ENCODE data around the gene MUC15.

Gene MUC15

DNA sequence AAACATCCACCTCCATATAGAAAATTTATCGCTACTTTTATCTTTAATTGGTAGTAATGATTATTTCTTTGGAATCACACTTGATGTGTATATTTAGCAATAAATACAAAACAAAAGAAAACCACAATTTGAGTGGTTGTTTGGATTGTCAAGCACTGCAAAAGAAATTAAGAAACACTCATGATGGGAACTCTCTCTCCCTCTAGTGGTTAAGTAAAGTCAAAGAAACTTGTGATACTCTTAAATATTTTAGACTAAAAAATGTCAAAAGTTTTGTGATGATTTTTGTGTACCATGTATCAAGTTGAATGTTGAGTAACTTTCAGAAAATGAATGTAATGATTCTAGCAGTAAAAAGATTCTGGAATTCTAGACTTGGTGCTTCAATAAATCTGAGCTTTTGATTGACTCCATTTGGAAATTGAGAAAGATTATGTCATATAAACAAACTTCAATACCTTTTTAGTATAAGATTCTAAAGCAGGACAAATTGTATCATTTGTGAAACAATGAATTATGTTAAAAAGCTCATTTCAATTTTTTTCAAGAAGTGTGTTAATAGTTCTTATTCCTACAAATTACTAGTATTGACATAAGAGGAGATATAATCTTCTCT lies 20.8 kb downstream of the MUC15 start:
- peak; percentile 8 for DNase-seq (ENCODE audit: extremely low read depth, low read depth)
- TF ChIP-seq, protein P1, sequence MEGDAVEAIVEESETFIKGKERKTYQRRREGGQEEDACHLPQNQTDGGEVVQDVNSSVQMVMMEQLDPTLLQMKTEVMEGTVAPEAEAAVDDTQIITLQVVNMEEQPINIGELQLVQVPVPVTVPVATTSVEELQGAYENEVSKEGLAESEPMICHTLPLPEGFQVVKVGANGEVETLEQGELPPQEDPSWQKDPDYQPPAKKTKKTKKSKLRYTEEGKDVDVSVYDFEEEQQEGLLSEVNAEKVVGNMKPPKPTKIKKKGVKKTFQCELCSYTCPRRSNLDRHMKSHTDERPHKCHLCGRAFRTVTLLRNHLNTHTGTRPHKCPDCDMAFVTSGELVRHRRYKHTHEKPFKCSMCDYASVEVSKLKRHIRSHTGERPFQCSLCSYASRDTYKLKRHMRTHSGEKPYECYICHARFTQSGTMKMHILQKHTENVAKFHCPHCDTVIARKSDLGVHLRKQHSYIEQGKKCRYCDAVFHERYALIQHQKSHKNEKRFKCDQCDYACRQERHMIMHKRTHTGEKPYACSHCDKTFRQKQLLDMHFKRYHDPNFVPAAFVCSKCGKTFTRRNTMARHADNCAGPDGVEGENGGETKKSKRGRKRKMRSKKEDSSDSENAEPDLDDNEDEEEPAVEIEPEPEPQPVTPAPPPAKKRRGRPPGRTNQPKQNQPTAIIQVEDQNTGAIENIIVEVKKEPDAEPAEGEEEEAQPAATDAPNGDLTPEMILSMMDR (IDR thresholded peaks at IDR 0.05; ENCODE audit: low read depth, low read length) = peak; percentile 65

DNA sequence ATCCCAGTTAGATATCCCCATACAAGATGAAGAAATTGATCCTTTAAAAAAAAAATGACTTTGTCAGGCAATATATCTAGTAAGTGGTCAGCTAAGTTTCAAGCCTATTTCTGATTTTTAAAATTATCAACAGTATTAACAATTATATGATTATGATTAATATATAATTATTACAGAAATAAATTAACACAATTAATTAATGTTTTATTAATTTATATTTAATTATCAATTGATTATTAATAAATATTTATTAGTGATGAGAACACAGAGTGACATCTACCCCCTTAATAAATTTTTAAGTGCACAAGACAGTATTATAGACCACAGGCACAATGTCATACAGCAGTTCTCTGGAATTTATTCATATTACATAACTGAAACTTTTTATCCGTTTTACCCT lies 22.0 kb downstream of the MUC15 start:
- TF ChIP-seq, protein P1 (IDR thresholded peaks at IDR 0.05; ENCODE audit: low read depth, low read length) = no peak
- no peak for DNase-seq (ENCODE audit: extremely low read depth, low read depth)

DNA sequence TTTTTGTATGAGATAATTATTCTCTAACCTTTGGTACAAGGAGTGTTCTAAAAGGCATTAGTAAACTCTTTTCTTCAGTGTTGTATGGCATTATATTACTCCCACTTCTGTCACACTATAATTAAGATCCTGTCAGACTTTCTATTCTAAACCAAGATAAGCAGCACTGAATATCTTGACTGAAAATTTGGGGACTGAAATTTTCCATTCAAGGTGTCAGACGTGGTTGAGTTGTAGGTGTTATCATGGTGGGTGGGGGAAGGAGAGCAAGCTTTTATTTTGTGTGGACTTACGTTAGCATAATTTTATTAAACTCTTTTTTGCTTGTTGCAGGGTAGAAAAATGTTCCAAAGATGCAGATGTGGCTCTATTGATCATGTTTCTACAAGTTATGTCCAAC lies 22.9 kb downstream of the MUC15 start:
- TF ChIP-seq, protein P1 (IDR thresholded peaks at IDR 0.05; ENCODE audit: low read depth, low read length) = no peak
- no peak for DNase-seq (ENCODE audit: extremely low read depth, low read depth)

DNA sequence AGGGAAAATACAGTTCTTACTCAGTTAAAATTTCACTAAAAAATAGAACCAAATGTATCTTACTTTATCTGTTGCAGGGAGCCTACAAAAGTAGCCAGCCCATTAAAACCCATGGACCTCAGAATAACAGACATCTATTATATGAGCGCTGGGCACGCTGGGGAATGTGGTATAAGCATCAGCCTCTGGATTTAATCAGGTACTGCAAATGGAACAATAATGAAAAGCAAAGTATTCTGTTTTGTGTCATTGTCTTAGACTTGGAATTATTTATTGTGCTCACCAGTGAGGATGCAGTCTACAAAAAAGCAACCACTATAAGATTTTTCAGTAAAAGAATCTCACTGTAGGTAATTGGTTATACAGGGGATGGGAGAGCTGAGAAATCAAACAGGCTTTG lies 30.2 kb downstream of the MUC15 start:
- TF ChIP-seq, protein P1 (IDR thresholded peaks at IDR 0.05; ENCODE audit: low read depth, low read length) = no peak
- DNase-seq (ENCODE audit: extremely low read depth, low read depth) = no peak

DNA sequence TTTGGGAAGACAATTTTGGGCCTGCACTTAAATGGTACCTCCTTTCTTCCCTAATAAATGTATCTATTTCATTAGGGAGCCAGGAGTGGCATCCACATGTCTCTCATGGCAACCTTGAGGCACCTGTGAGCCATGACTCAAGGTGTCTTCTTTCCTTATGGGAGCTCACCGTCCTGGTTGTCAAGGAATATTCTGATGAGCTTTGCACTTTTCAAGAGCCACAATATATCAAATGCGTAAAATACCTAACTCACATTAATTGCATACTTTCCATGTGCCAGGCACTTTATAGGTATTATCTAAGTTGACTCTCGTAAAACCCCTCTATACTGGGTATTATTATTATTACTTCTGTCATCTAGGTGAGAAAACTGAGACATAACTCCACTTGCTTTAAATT lies 32.5 kb downstream of the MUC15 start:
- no peak for DNase-seq (ENCODE audit: extremely low read depth, low read depth)
- TF ChIP-seq, protein P1 (IDR thresholded peaks at IDR 0.05; ENCODE audit: low read depth, low read length) = no peak

DNA sequence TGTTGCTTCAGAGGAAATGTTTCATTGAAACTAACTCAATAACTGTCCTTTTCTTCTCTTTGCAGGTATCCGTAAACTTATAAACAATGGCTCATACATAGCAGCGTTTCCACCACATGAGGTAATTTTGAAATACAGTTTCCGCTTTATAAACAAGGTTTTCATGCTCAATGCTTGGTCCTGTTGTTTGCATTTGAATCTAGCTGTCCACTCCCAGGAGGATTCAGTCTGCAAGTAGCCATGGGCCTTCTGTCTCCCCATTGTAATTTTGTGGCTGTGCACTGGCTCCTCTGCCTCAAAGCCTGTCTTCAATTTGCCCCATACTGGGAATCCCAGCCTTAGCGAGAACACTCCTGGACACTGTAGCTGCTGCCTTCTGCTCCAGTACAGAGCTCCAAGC lies 34.7 kb downstream of the MUC15 start:
- DNase-seq (ENCODE audit: extremely low read depth, low read depth) = no peak
- TF ChIP-seq, protein P1 (IDR thresholded peaks at IDR 0.05; ENCODE audit: low read depth, low read length) = no peak

DNA sequence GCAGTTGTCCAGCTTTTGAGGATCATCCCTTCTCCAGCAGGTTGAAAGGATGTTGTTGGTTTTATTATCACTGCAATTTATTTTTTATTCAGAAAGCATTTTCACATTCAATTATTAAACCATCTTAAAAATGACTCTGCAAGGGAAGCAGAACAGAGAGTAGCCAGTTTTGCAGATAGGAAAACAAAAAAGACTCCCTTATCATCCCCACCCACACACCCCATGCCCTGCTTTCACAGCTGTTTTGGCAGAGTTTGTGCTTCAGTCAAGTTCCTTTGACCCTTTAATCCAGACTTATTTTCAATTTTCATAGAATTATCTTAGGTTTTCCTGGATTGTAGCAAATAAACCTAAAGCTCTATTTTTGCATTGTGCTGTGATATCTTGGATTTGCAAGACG lies 44.4 kb downstream of the MUC15 start:
- TF ChIP-seq, protein P1 (IDR thresholded peaks at IDR 0.05; ENCODE audit: low read depth, low read length) = no peak
- no peak for DNase-seq (ENCODE audit: extremely low read depth, low read depth)

Measured in AG09319 (cell line).